Measurements from ENCODE around the gene EMILIN2. TPM values are rescaled to one million over a fixed set of nuclear protein-coding genes. Genes with fewer than 3 reads are reported as not detected.

Gene EMILIN2
- polyA plus RNA-seq, 2 of the 4 experiments (the other 2 are of a cell fraction): 5.4 to 7.8 TPM

- 0 out of 3 replicates have a peak, but pooled peaks cover 8% of the 10 kb centered on the region for H3K4me1 ChIP-seq
- ChIA-PET CTCF (interaction anchor here (0.6 to 1.1 kb wide), 2 partner anchors 10 to 128 kb away, joined by 3 read pairs; no protein-coding TSS in a partner anchor), POLR2A (no interaction called here)
- DNase-seq (ENCODE audit: low read depth in 1 of 2, low spot score in 1 of 2) (no peak), FAIRE-seq (no peak), ATAC-seq (no peak)
- H3K4me2 ChIP-seq: peak overlapping the region; percentile 27; the same call in 1 of the 3 replicates
- no peak overlapping the region for H3K27ac ChIP-seq
- no peaks in the 10 kb centered on the region for H3K9me3 ChIP-seq
- 41% methylated on average over 5 of the region's 5 CpGs for WGBS (ENCODE audit: missing lambda C conversion rate)
- TF ChIP-seq ATOH8 (CRISPR knock-in tag; IDR thresholded peaks at IDR 0.05; ENCODE audit: low read depth) (no peak), EHMT2 (IDR thresholded peaks at IDR 0.05; ENCODE audit: low read depth) (no peak), REST (IDR thresholded peaks at IDR 0.05) (no peak), BHLHE40 (IDR thresholded peaks at IDR 0.05; ENCODE audit: low read depth, low read length) (no peak), HOXA7 (CRISPR knock-in tag; IDR thresholded peaks at IDR 0.05) (no peak), E2F6 (IDR thresholded peaks at IDR 0.05; ENCODE audit: borderline replicate concordance, low read depth) (no peak), ESRRA (IDR thresholded peaks at IDR 0.05; ENCODE audit: borderline replicate concordance, low read length) (no peak)
- no peak overlapping the region for H3K4me3 ChIP-seq
These were observed 56.2 kb downstream of the EMILIN2 start for GRCh38 chr18:2903006-2903405.

GRCh38 chr18:2905854-2906703 lies 59.3 kb downstream of the EMILIN2 start:
- H3K4me3 ChIP-seq: peak overlapping the region; percentile 83
- H3K27ac ChIP-seq: peak overlapping the region; percentile 83 to 96
- ATAC-seq (peak; percentile 67 to 80), FAIRE-seq (no peak), DNase-seq (ENCODE audit: low read depth in 1 of 2, low spot score in 1 of 2) (peak; percentile 41 to 57)
- POLR2A ChIA-PET: interaction anchor here (0.6 to 1.0 kb wide), 5 partner anchors 15 to 340 kb away, joined by 3 to 4 read pairs (median 4); no protein-coding TSS in a partner anchor
- 0 out of 3 replicates have a peak, but pooled peaks cover 8% of the 10 kb centered on the region for H3K4me1 ChIP-seq
- WGBS (ENCODE audit: missing lambda C conversion rate): 19% methylated on average over 20 of the region's 92 CpGs
- no peak for TF ChIP-seq ZFP36 (IDR thresholded peaks at IDR 0.05; ENCODE audit: borderline replicate concordance, partially characterized antibody)
- TF ChIP-seq JUN (IDR thresholded peaks at IDR 0.05): peak in 1 of 2 experiments; percentile 55; a peak in 2 of 5 replicates
- TF ChIP-seq POLR2A (IDR thresholded peaks at IDR 0.05; ENCODE audit: low read length): peak; percentile 80
- no peak for TF ChIP-seq EHMT2 (IDR thresholded peaks at IDR 0.05; ENCODE audit: low read depth)
- no peak for TF ChIP-seq RNF2 (IDR thresholded peaks at IDR 0.05; ENCODE audit: borderline replicate concordance, low read depth)
- TF ChIP-seq HEYL (CRISPR knock-in tag; IDR thresholded peaks at IDR 0.05): no peak
- no peak for TF ChIP-seq HOXA7 (CRISPR knock-in tag; IDR thresholded peaks at IDR 0.05)
- 0 out of 2 replicates have a peak, but pooled peaks have one; percentile 13 for TF ChIP-seq E2F6 (IDR thresholded peaks at IDR 0.05; ENCODE audit: borderline replicate concordance, low read depth)
- no peak; the same call in 1 of the 2 replicates for TF ChIP-seq MAX (IDR thresholded peaks at IDR 0.05)
- no peak for TF ChIP-seq ZC3H11A (IDR thresholded peaks at IDR 0.05)
- CTCF ChIA-PET: interaction anchor here (0.7 kb wide), 1 partner anchor 12 kb away, joined by 3 read pairs; no protein-coding TSS in a partner anchor
- H3K4me2 ChIP-seq: peak overlapping the region; percentile 85
- H3K9me3 ChIP-seq: no peaks in the 10 kb centered on the region
